GM12878 (cell line): ENCODE measurements around the gene ADAMTS14. TPM values are rescaled to one million over a fixed set of nuclear protein-coding genes. Genes with fewer than 3 reads are reported as not detected.

Source experiments
- ATAC-seq: fragments of 200-7000 bp; cut with Tn5 transposase; 3 replicates; pipeline ENCODE4 v1.9.1; 2020; ENCODE audit warnings: mild to moderate bottlenecking, moderate library complexity
- BruUV-seq: library from RNA; stranded (reverse); fragments of 400-500 nt; replicated peaks from 2 replicates; lab custom pipeline; 2021; lab: Mats Ljungman, UMichigan
- CTCF ChIA-PET: fragments of 300-600 bp; sonication (Branson Sonifier 250); formaldehyde crosslinking; extraction: SDS; loops from one replicate; lab custom pipeline; 2021; ENCODE audit warnings: inconsistent platforms; lab: Yijun Ruan, JAX
- POLR2A ChIA-PET: fragments of 350-600 bp; formaldehyde crosslinking; extraction: SDS; loops from one replicate; lab custom pipeline; 2021; ENCODE audit warnings: inconsistent platforms; lab: Charles Lee
- RAD21 ChIA-PET: fragments of 300-600 bp; sonication (Branson Sonifier 250); formaldehyde crosslinking; loops from one replicate; lab custom pipeline; 2023; ENCODE audit warnings: antibody characterized with exemption; ENCODE audit not compliant: unreplicated experiment; lab: Charles Lee
- SMC1A ChIA-PET: fragments of 300-600 bp; sonication (Branson Sonifier 250); formaldehyde crosslinking; loops from one replicate; lab custom pipeline; 2023; ENCODE audit not compliant: unreplicated experiment, uncharacterized antibody; lab: Charles Lee
- DNase-seq: peaks from one replicate; pipeline ENCODE4 v3.0.0-alpha.2; 2011; ENCODE audit warnings: low read depth, low spot score
- FAIRE-seq: peaks from 3 replicates; lab custom pipeline; 2011; peaks lifted over from hg19 to GRCh38; lab: Jason Lieb, UNC
- H2AFZ ChIP-seq: 2 replicates; pipeline ENCODE4 v1.6.0; 2011; ENCODE audit warnings: low read depth, low read length, control low read depth; ENCODE audit not compliant: control insufficient read depth
- H3K27ac ChIP-seq: 2 replicates; pipeline ENCODE4 v1.5.1; 2011; ENCODE audit warnings: control low read depth; ENCODE audit not compliant: control insufficient read depth, insufficient read depth
- H3K27me3 ChIP-seq, 2 experiments: replicated peaks in 1 of 2; 2 replicates each; pipeline versions ENCODE4 v1.6.0 to v1.6.1; 2011; ENCODE audit warnings: low read length in 1 of 2; ENCODE audit not compliant: control insufficient read depth in 2 of 2, insufficient read depth in 2 of 2
- H3K36me3 ChIP-seq, 2 experiments: 2 replicates each; pipeline ENCODE4 v1.5.1; 2011; ENCODE audit warnings: low read length in 1 of 2; ENCODE audit not compliant: control insufficient read depth in 2 of 2, insufficient read depth in 2 of 2
- H3K4me1 ChIP-seq: 2 replicates; pipeline ENCODE4 v1.6.1; 2011; ENCODE audit warnings: mild to moderate bottlenecking, low read length, moderate library complexity, mixed read lengths; ENCODE audit not compliant: control insufficient read depth, insufficient read depth
- H3K4me2 ChIP-seq: 2 replicates; pipeline ENCODE4 v1.6.0; 2011; ENCODE audit warnings: control low read depth; ENCODE audit not compliant: control insufficient read depth, insufficient read depth
- H3K4me3 ChIP-seq: fragments of 200-600 bp; sonication (generic); 2 replicates; pipeline ENCODE4 v1.5.1; 2016
- H3K79me2 ChIP-seq: 2 replicates; pipeline ENCODE4 v1.6.0; 2011; ENCODE audit warnings: low read length; ENCODE audit not compliant: control insufficient read depth, insufficient read depth
- H3K9ac ChIP-seq: 2 replicates; pipeline ENCODE4 v1.8.0; 2011; ENCODE audit warnings: low read length, control low read depth, mixed read lengths; ENCODE audit not compliant: control insufficient read depth, insufficient read depth
- H3K9me3 ChIP-seq: replicated peaks from 3 replicates; pipeline ENCODE4 v1.5.1; 2011; ENCODE audit warnings: mild to moderate bottlenecking, low read length; ENCODE audit not compliant: control insufficient read depth, insufficient read depth
- H4K20me1 ChIP-seq: 2 replicates; pipeline ENCODE4 v1.6.0; 2011; ENCODE audit not compliant: control insufficient read depth, insufficient read depth
- ATF7 ChIP-seq: fragments of 450-650 bp; IDR thresholded peaks from 2 replicates; pipeline ENCODE4 v1.6.1; 2016; ENCODE audit warnings: low read depth, mild to moderate bottlenecking
- CHD2 ChIP-seq: IDR thresholded peaks from 2 replicates; pipeline ENCODE4 v1.6.1; 2011; ENCODE audit warnings: low read depth, low read length, improper control_type of control experiment, borderline replicate concordance
- CREB1 ChIP-seq: IDR thresholded peaks from 2 replicates; pipeline ENCODE4 v1.6.1; 2012; ENCODE audit warnings: low read depth, mild to moderate bottlenecking, inconsistent platforms
- DPF2 ChIP-seq: fragments of 450-650 bp; IDR thresholded peaks from 2 replicates; pipeline ENCODE4 v1.6.1; 2017; ENCODE audit warnings: mild to moderate bottlenecking
- E2F8 ChIP-seq: fragments of 450-650 bp; IDR thresholded peaks from 2 replicates; pipeline ENCODE4 v1.6.1; 2018; ENCODE audit warnings: mild to moderate bottlenecking, low read depth, moderate library complexity; ENCODE audit not compliant: partially characterized antibody
- GABPA ChIP-seq: IDR thresholded peaks from 2 replicates; pipeline ENCODE4 v1.6.1; 2014; ENCODE audit warnings: antibody characterized with exemption, low read depth, mild to moderate bottlenecking, inconsistent platforms
- POLR2AphosphoS2 ChIP-seq: IDR thresholded peaks from 2 replicates; pipeline ENCODE4 v1.6.1; 2011; ENCODE audit warnings: low read depth, mild to moderate bottlenecking, low read length, improper control_type of control experiment, moderate library complexity
- POLR2AphosphoS5 ChIP-seq: IDR thresholded peaks from 2 replicates; pipeline ENCODE4 v1.6.1; 2011; ENCODE audit warnings: mild to moderate bottlenecking, low read length, inconsistent platforms
- RFX5 ChIP-seq: IDR thresholded peaks from 2 replicates; pipeline ENCODE4 v1.6.1; 2011; ENCODE audit warnings: low read depth, low read length, improper control_type of control experiment
- SMARCA5 ChIP-seq: fragments of 450-650 bp; IDR thresholded peaks from 2 replicates; pipeline ENCODE4 v1.6.1; 2017; ENCODE audit warnings: mild to moderate bottlenecking
- SRF ChIP-seq, 2 experiments: IDR thresholded peaks; 2 replicates each; pipeline ENCODE4 v1.6.1; 2011; ENCODE audit warnings: low read depth in 2 of 2, low read length in 2 of 2, mild to moderate bottlenecking in 1 of 2, moderate library complexity in 1 of 2
- TAF1 ChIP-seq: IDR thresholded peaks from 2 replicates; pipeline ENCODE4 v1.6.1; 2011; ENCODE audit warnings: mild to moderate bottlenecking, low read depth, low read length, borderline replicate concordance
- USF2 ChIP-seq: IDR thresholded peaks from 2 replicates; pipeline ENCODE4 v1.6.1; 2011; ENCODE audit warnings: low read depth, low read length, improper control_type of control experiment, borderline replicate concordance
- ZBED1 ChIP-seq: IDR thresholded peaks from 2 replicates; pipeline ENCODE4 v1.6.1; 2016; ENCODE audit warnings: borderline replicate concordance
- ZNF274 ChIP-seq: IDR thresholded peaks from one replicate; pipeline ENCODE4 v1.8.0; 2011; ENCODE audit not compliant: insufficient read length, insufficient read depth
- WGBS: methylation state at CpG from one replicate; pipeline ENCODE4 v1.1.6; 2016; ENCODE audit warnings: low lambda C conversion rate; ENCODE audit not compliant: insufficient replicate concordance, insufficient coverage; ENCODE audit errors: missing lambda C conversion rate; 5-methylcytosine and 5-hydroxymethylcytosine counted together
- in situ Hi-C: fragments of 300-500 bp; cut with MboI; formaldehyde crosslinking; loops from 9 replicates; pipeline ENCODE4 v1.14.3; 2018; ENCODE audit warnings: mixed read lengths
- intact Hi-C: fragments of 100-400 bp; cut with micrococcal nuclease; formaldehyde crosslinking; loops from one replicate; pipeline ENCODE4 v1.14.2; 2022; ENCODE audit not compliant: unreplicated experiment
- polyA plus RNA-seq, 11 experiments: library from polyadenylated mRNA; depleted of rRNA in 4 of 11; unstranded in 6 of 11; stranded (reverse) in 5 of 11; fragments of >200 nt; fragmentation: Nextera tagmentation in 4 of 11; fragmentation: Illumina TruSeq in 1 of 11; extraction: Ambion mirVana in 4 of 11; extraction: Trizol in 1 of 11; gene quantifications; 1 replicate in 1 of 11; 2 replicates in 10 of 11; pipeline versions ENCODE4 v1.2.1 to v1.2.3, GENCODE V29; 2011 to 2016; ENCODE audit warnings: inconsistent platforms in 2 of 11, missing spikeins in 2 of 11, low read depth in 1 of 11
- total RNA-seq, 4 experiments: library from RNA; depleted of rRNA in 3 of 4; stranded (reverse); fragments of >200 nt in 3 of 4; fragmentation: Illumina TruSeq in 1 of 4; extraction: Trizol in 1 of 4; gene quantifications; 2 replicates each; pipeline versions ENCODE4 v1.2.1 to v1.2.3, GENCODE V29; 2013 to 2021

Gene ADAMTS14
- total and polyA plus RNA-seq, 10 of the 15 experiments (the other 5 are each of a cell fraction or from before 2014, with no cell fraction given), result 0.03 to 0.05 TPM; not detected in 8

GRCh38 chr10:70799124-70799523 is 126.8 kb downstream of the ADAMTS14 start (continued):
- no peak for TF ChIP-seq E2F8
- no peak for TF ChIP-seq DPF2
- no peak for TF ChIP-seq POLR2AphosphoS2
- TF ChIP-seq CREB1, result no peak
- no peak for TF ChIP-seq POLR2AphosphoS5

- FAIRE-seq (no peak), DNase-seq (no peak), ATAC-seq (no peak)
- Histone ChIP-seq H3K4me3 (no peak overlapping the region), H3K27ac (no peak overlapping the region), H3K4me1 (no peaks in the 10 kb centered on the region), H3K27me3 (0 out of 4 replicates have a peak, but pooled peaks cover 0 to 4% of the 10 kb centered on the region in 2 experiments), H3K9me3 (no peaks in the 10 kb centered on the region), H3K36me3 (no peaks in the 10 kb centered on the region), H3K79me2 (no peaks in the 10 kb centered on the region), H2AFZ (no peak overlapping the region), H3K9ac (no peak overlapping the region), H4K20me1 (no peaks in the 10 kb centered on the region), H3K4me2 (no peak overlapping the region)
- BruUV-seq, result no TSS peak
- TF ChIP-seq CHD2, result no peak
- no peak for TF ChIP-seq USF2
- TF ChIP-seq TAF1, result no peak
- TF ChIP-seq ZBED1, result no peak
- TF ChIP-seq SRF (IDR thresholded peaks at IDR 0.05; ENCODE audit: low read depth in 2 of 2, low read length in 2 of 2), result no peak
- no peak for TF ChIP-seq SMARCA5
- TF ChIP-seq RFX5, result no peak
- no peak for TF ChIP-seq ZNF274
- TF ChIP-seq ATF7, result no peak
- no peak for TF ChIP-seq GABPA
- 0% methylated on average over 1 of the region's 1 CpG for WGBS
- SMC1A ChIA-PET, result no interaction called here
- RAD21 ChIA-PET, result no interaction called here
- in situ Hi-C loops (no loop called here), intact Hi-C loops (no loop called here)
- POLR2A ChIA-PET, result no interaction called here
- CTCF ChIA-PET, result interaction anchor here (1.0 kb wide), 1 partner anchor 12 kb away, joined by 3 read pairs; no protein-coding TSS in a partner anchor
These were observed 129.5 kb downstream of the ADAMTS14 start for GRCh38 chr10:70801854-70802253.
